WTC11 (cell line): ENCODE results near the gene PHACTR3.

Source experiments
- CREB1 ChIP-seq: sonication (generic); formaldehyde crosslinking; IDR thresholded peaks from 2 replicates; pipeline ENCODE4 v1.8.0; 2023; ENCODE audit warnings: mild to moderate bottlenecking, missing genetic modification reagents
- E2F4 ChIP-seq: sonication (generic); formaldehyde crosslinking; IDR thresholded peaks from 2 replicates; pipeline ENCODE4 v1.8.1; 2022; ENCODE audit warnings: low read depth, mild to moderate bottlenecking, moderate library complexity, missing genetic modification reagents, borderline replicate concordance
- MYBL2 ChIP-seq: sonication (generic); formaldehyde crosslinking; IDR thresholded peaks from 2 replicates; pipeline ENCODE4 v1.8.1; 2023; ENCODE audit warnings: mild to moderate bottlenecking, moderate library complexity, missing genetic modification reagents
- NR2C2 ChIP-seq: sonication (generic); formaldehyde crosslinking; IDR thresholded peaks from 2 replicates; pipeline ENCODE4 v1.8.0; 2022; ENCODE audit warnings: mild to moderate bottlenecking, missing genetic modification reagents
- TCF7 ChIP-seq: sonication (generic); formaldehyde crosslinking; IDR thresholded peaks from 2 replicates; pipeline ENCODE4 v1.8.0; 2022; ENCODE audit warnings: mild to moderate bottlenecking, low read depth, missing genetic modification reagents, moderate library complexity
- ZNF671 ChIP-seq: fragments of 250-450 bp; sonication (Bioruptor Pico); IDR thresholded peaks from 2 replicates; pipeline ENCODE4 v1.8.0; 2021; ENCODE audit warnings: mild to moderate bottlenecking
- TF ChIP-seq, protein P1 (sequence below): fragments of 200-600 bp; IDR thresholded peaks from 2 replicates; pipeline ENCODE4 v1.8.0; 2022; ENCODE audit warnings: antibody characterized with exemption

- no peak for TF ChIP-seq NR2C2
- TF ChIP-seq TCF7 (CRISPR knock-in tag), result no peak
- TF ChIP-seq, protein P1, sequence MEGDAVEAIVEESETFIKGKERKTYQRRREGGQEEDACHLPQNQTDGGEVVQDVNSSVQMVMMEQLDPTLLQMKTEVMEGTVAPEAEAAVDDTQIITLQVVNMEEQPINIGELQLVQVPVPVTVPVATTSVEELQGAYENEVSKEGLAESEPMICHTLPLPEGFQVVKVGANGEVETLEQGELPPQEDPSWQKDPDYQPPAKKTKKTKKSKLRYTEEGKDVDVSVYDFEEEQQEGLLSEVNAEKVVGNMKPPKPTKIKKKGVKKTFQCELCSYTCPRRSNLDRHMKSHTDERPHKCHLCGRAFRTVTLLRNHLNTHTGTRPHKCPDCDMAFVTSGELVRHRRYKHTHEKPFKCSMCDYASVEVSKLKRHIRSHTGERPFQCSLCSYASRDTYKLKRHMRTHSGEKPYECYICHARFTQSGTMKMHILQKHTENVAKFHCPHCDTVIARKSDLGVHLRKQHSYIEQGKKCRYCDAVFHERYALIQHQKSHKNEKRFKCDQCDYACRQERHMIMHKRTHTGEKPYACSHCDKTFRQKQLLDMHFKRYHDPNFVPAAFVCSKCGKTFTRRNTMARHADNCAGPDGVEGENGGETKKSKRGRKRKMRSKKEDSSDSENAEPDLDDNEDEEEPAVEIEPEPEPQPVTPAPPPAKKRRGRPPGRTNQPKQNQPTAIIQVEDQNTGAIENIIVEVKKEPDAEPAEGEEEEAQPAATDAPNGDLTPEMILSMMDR, result no peak
- TF ChIP-seq E2F4 (CRISPR knock-in tag), result no peak
- TF ChIP-seq MYBL2 (CRISPR knock-in tag), result no peak
- TF ChIP-seq CREB1 (CRISPR knock-in tag), result no peak
- no peak for TF ChIP-seq ZNF671 (CRISPR knock-in tag)
Observed at GRCh38 chr20:59599941-59600340, 4.4 kb upstream of the PHACTR3 start.
